Fibroblast of villous mesenchyme (primary cell): ENCODE results near the gene MYO10. TPM values are rescaled to one million over a fixed set of nuclear protein-coding genes. Genes with fewer than 3 reads are reported as not detected.
A peak's percentile ranks its signal among the peaks of the same experiment; 100 is the strongest.

Source experiments
- DNase-seq: peaks from one replicate; pipeline ENCODE4 v3.0.0-alpha.2; 2010; ENCODE audit warnings: low read depth
- H3K4me3 ChIP-seq: 2 replicates; pipeline ENCODE4 v1.5.1; 2011; ENCODE audit warnings: low read depth, mild to moderate bottlenecking, low read length
- CTCF ChIP-seq: IDR thresholded peaks from 2 replicates; pipeline ENCODE4 v1.5.1; 2012; ENCODE audit warnings: low read depth, mild to moderate bottlenecking, low read length; ENCODE audit not compliant: insufficient read depth
- total RNA-seq: library from RNA; depleted of rRNA; stranded (reverse); fragments of >200 nt; gene quantifications from 2 replicates; pipeline ENCODE4 v1.2.3, GENCODE V29; 2012

Gene MYO10
- total RNA-seq, 1 donor: 36.7 TPM

- H3K4me3 ChIP-seq: no peak overlapping the region
- no peak for DNase-seq
- TF ChIP-seq CTCF: no peak
Measured at GRCh38 chr5:16885635-16886365, 50.3 kb downstream of the MYO10 start.

DNA sequence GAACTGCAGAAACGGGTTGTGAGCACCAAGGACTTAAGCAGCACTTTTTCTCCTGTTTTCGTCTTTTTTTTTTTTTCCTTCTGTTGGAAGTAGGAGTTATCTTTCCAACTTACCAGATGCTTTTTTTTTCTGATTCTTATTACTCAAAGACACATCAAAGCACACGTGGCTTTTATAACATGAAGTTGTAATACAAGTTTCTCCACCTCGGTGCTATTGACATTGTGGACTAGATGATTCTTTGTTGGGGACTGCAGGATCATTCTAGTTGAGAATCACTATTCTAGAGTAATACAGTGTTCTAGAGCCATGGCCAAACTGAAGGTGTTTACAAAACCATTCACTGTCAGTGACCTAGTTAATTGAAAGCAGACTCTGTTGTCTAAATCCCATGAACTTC is 51.5 kb downstream of the MYO10 start:
- H3K4me3 ChIP-seq: no peak overlapping the region
- TF ChIP-seq CTCF: no peak
- DNase-seq: peak; percentile 56

- peak; percentile 29 for DNase-seq
- H3K4me3 ChIP-seq: no peak overlapping the region
- TF ChIP-seq CTCF: no peak
Measured at GRCh38 chr5:16883806-16884205, 52.3 kb downstream of the MYO10 start.

DNA sequence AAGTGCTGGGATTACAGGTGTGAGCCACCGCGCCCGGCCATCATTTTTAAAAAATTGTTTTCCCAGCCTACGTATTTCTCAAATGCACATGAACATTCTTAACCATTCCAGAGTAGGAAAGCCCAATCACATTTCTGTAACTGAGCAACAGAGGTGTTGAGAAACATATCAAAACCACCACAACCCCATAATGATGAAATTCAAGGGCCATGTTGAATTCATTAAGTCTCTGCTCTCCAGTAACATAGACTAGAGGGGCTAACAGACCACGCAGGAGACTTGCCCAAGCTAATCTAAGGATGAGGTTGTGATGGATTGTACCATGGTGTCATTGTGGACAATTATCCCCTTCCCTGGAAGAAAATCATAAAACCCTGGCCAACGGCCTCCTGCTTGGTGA is 52.9 kb downstream of the MYO10 start:
- TF ChIP-seq CTCF: no peak
- H3K4me3 ChIP-seq: no peak overlapping the region
- peak; percentile 49 for DNase-seq

DNA sequence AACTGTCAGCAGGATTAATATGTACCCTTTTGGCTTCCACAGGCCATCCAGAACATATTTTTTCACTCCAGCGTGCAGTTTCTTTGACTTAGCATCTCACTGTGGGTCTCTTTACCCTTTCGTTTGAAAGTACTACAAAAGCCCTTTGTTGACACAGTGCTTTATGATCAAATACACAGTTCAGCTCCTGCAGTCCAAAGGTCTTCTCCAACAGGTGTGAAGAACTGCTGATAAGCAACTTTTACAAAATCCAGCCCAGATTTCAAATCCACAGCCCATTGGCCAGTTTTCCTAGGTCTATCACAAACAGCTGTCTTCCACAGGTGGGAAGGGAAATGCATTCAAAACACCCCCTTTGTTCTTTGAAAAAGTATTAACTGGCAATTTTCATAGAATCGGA is 54.8 kb downstream of the MYO10 start:
- H3K4me3 ChIP-seq: no peak overlapping the region
- no peak for DNase-seq
- no peak for TF ChIP-seq CTCF

- TF ChIP-seq CTCF: no peak
- DNase-seq: peak; percentile 52
- H3K4me3 ChIP-seq: no peak overlapping the region
Measured at GRCh38 chr5:16880547-16880946, 55.5 kb downstream of the MYO10 start.

- no peak for TF ChIP-seq CTCF
- DNase-seq: peak; percentile 88
- no peak overlapping the region for H3K4me3 ChIP-seq
Measured at GRCh38 chr5:16879650-16880049, 56.4 kb downstream of the MYO10 start.
